ENCODE results near the gene UCHL3. TPM values are rescaled to one million over a fixed set of nuclear protein-coding genes. Genes with fewer than 3 reads are reported as not detected.

Gene UCHL3
- total RNA-seq, 1 experiment from 2014 or later, result 50.8 TPM

DNA sequence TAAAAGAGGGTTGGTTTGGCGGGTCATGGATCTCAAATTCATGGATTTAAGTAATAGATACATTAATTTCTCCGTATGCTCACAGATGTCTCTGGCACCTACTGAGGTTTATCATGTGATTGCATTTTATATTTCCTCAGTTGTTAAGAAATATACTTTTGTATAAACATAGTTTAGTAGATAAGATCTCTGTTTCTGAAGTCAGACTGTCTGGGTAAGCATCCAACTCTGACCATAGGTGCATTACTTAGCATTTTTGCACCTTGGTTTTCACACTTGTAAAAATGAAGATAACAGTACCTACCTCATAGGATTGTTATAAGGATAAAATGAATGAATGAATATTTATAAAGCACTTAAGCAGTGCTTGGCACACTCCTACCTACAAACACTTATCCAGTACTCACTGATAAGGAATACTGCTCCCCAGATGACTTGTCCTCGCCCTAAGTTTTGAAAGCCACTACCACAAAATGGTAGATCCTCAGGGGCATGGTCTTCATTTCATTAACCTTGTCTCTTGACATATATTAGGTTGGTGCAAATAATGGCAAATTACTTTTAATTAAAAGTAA lies 38.5 kb upstream of the UCHL3 start:
- no peak overlapping the region for H3K23ac ChIP-seq (ENCODE audit: insufficient read length, low read depth, low read length)
- no peaks in the 10 kb centered on the region; the same call in 1 of the 2 replicates for H3K27me3 ChIP-seq (ENCODE audit: insufficient read depth, low read length)
- H2BK15ac ChIP-seq (ENCODE audit: low read depth, low read length), result no peak overlapping the region
- H2AFZ ChIP-seq (ENCODE audit: low read length), result no peak overlapping the region
- no peak overlapping the region for H4K91ac ChIP-seq (ENCODE audit: insufficient read length, low read depth, low read length)
- no peak overlapping the region for H4K5ac ChIP-seq (ENCODE audit: insufficient read length, low read depth, low read length)
- H3K4ac ChIP-seq (ENCODE audit: low read depth, low read length), result no peak overlapping the region
- no peak overlapping the region for H2BK5ac ChIP-seq (ENCODE audit: insufficient read length, low read length)
- H3K9me3 ChIP-seq (ENCODE audit: control insufficient read depth, low read depth, low read length), result no peaks in the 10 kb centered on the region
- TF ChIP-seq, protein P1, sequence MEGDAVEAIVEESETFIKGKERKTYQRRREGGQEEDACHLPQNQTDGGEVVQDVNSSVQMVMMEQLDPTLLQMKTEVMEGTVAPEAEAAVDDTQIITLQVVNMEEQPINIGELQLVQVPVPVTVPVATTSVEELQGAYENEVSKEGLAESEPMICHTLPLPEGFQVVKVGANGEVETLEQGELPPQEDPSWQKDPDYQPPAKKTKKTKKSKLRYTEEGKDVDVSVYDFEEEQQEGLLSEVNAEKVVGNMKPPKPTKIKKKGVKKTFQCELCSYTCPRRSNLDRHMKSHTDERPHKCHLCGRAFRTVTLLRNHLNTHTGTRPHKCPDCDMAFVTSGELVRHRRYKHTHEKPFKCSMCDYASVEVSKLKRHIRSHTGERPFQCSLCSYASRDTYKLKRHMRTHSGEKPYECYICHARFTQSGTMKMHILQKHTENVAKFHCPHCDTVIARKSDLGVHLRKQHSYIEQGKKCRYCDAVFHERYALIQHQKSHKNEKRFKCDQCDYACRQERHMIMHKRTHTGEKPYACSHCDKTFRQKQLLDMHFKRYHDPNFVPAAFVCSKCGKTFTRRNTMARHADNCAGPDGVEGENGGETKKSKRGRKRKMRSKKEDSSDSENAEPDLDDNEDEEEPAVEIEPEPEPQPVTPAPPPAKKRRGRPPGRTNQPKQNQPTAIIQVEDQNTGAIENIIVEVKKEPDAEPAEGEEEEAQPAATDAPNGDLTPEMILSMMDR (conservative IDR thresholded peaks at IDR 0.05), result no peak
- H3K4me2 ChIP-seq (ENCODE audit: insufficient read depth, insufficient read length, low read length), result no peak overlapping the region
- H3K9ac ChIP-seq (ENCODE audit: extremely low read depth, insufficient read length, low read length), result no peak overlapping the region
- Mint-ChIP-seq H3K9me3 (no peaks in the 10 kb centered on the region), H3K4me3 (no peak overlapping the region), H3K36me3 (ENCODE audit: insufficient read depth in 1 of 3, low read depth in 3 of 3) (no peaks in the 10 kb centered on the region), H3K4me1 (no peaks in the 10 kb centered on the region), H3K27me3 (ENCODE audit: low read depth) (no peaks in the 10 kb centered on the region), H3K27ac (no peak overlapping the region)
- H3K14ac ChIP-seq (ENCODE audit: insufficient read depth, low read length), result no peak overlapping the region
- no peaks in the 10 kb centered on the region for H4K20me1 ChIP-seq (ENCODE audit: control insufficient read depth, insufficient read depth, insufficient read length)
- H3K4me1 ChIP-seq (ENCODE audit: insufficient read depth, low read length), result no peaks in the 10 kb centered on the region
- H4K8ac ChIP-seq (replicated peaks; ENCODE audit: insufficient read length, low read depth, low read length), result no peak overlapping the region
- H2BK120ac ChIP-seq (ENCODE audit: low read depth, low read length, poor library complexity, severe bottlenecking), result no peak overlapping the region
- no peaks in the 10 kb centered on the region for H3K79me2 ChIP-seq (ENCODE audit: insufficient read depth, low read length)
- no peak for DNase-seq
- no peak overlapping the region for H3T11ph ChIP-seq (ENCODE audit: low read length)
- no peak overlapping the region for H3K27ac ChIP-seq (ENCODE audit: insufficient read length, low read depth, low read length)
- H3K79me1 ChIP-seq (ENCODE audit: insufficient read depth, low read depth, low read length, poor library complexity, severe bottlenecking), result no peaks in the 10 kb centered on the region
- no CpG with 5 or more reads among the region's 3 CpGs for WGBS (ENCODE audit: extremely low coverage, insufficient read length, low lambda C conversion rate)
- no peak overlapping the region for H3K56ac ChIP-seq (ENCODE audit: insufficient read length, low read depth, low read length)
- H2BK12ac ChIP-seq (ENCODE audit: insufficient read length, low read depth, low read length), result no peak overlapping the region
- H2AK5ac ChIP-seq (ENCODE audit: insufficient read length, low read length), result no peak overlapping the region
- H2BK20ac ChIP-seq (ENCODE audit: low read depth, low read length, poor library complexity, severe bottlenecking), result no peak overlapping the region
- H3K23me2 ChIP-seq (ENCODE audit: insufficient read length, low read depth, low read length, poor library complexity, severe bottlenecking), result no peaks in the 10 kb centered on the region
- H3K18ac ChIP-seq (ENCODE audit: insufficient read length, low read depth, low read length), result no peak overlapping the region

Data from H9 (cell line).